Smooth muscle cell of bladder (primary cell): ENCODE results near the gene CCL3. TPM values are rescaled to one million over a fixed set of nuclear protein-coding genes. Genes with fewer than 3 reads are reported as not detected.

ENCODE experiments used
- total RNA-seq: library from RNA; depleted of rRNA; stranded (reverse); fragments of >200 nt; gene quantifications from 2 replicates; pipeline ENCODE4 v1.2.3, GENCODE V29; 2014

CCL3 gene
- not detected in 2 replicates for total RNA-seq

DNA sequence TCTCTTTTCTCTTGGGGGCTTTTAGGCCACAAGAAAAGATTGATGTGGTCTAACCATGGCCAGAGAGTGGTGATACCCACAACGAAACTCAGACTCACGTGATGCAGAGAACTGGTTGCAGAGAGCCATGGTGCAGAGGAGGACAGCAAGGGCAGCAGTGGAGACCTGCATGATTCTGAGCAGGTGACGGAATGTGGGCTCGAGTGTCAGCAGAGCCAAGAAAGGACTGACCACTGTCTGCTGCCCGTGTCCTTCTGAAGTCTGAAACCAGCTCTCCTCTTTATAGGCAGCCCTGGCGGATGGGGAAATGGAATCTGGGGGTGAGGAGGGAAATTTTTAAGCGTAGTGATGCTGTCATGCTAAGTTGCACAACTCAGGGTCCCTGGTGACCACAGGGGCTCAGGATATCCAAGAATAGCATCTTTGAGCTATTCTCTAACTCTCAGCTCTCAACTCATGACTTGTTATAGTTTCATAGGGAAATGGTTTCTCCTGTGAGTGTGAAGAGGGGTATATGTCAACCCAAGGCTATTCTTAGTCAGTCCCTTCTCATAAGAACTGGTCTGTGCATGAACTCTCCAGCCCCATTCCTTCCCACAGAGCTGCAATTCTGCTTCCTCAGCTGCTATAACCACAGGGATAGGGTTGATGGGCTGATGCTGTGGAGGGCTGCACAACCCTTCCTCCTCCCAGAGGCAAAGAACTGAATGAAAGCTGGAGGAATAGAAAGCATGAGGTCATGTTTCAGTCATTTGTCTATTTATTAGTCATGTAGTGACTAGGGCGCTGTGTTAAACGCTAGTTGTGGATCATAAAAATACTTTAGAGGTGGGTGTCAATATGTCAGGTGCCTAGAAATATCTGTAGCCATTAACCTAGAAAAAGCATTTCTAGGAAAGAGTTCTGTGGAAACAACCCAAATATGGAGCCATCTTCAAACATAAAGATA is at the start of gene CCL3:
Gene CCL3 (minus strand): TSS at position 256 of the 949 bp plus-strand sequence. CDS start 85 bp downstream, at position 171.

DNA sequence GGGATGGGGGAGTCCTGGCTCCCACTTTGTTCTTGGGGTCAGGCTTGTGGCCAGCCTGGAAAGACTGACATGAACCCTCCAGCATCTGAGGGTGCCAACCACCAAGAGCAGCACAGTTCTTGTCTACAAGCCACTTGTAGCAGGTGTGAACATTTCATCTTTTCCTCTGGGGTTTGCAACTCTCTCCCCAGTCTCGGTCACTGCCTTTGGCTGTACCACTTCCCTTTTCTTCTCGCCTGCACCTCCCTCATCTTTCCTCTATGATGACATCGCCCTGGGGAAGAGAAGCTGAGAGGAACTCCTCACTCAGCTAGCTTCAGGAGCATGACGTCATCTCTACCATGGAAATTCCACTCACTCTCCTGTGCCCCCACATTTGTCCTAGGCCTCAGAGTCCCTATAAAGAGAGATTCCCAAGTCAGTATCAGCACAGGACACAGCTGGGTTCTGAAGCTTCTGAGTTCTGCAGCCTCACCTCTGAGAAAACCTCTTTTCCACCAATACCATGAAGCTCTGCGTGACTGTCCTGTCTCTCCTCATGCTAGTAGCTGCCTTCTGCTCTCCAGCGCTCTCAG is 13.5 kb upstream of the CCL3 start, which contains the start of gene CCL4:
Gene CCL4 (plus strand): TSS at position 427 of the 575 bp plus-strand sequence. CDS start 79 bp downstream, at position 506.

DNA sequence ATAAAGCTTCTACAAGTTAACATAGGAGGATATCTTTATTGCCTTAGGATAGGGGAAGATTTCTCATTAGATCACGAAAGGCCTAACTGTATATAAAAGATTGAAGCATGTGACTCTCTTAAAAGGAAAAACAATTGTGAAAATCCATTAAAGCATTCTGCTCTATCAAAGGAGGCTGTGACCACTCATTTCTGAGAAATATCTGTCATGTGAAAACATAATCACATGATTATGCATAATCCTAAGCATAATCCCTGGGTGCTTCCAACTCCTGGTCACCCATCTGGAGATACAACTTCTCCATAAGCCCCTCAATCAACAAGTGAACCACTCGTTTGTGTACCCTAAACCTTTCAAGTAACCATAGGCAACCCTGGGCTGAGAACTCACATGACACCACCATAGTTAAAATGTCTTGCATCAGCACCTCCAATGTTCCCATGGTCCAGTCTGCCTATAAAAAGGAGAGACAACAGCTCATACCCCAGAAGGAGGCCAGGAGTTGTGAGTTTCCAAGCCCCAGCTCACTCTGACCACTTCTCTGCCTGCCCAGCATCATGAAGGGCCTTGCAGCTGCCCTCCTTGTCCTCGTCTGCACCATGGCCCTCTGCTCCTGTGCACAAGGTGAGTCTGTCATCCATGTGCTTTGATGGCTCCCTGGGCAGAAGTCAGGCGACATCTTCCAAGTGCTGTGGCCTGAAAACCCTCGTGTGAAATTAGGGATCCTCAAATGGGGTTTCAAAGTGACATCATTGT is 26.0 kb downstream of the CCL3 start, which contains the start of gene CCL18:
Gene CCL18 (plus strand): TSS at position 487 of the 756 bp plus-strand sequence. CDS start 71 bp downstream, at position 558.

Other genes with a start within 250 kb of the CCL3 start
- not detected in 2 replicates for gene HEATR9, start 221.3 kb downstream of the CCL3 start, total RNA-seq
- not detected in 2 replicates for gene CCL5, start 209.8 kb downstream of the CCL3 start, total RNA-seq
- gene RDM1, start 159.4 kb downstream of the CCL3 start, total RNA-seq, result 0.09 and 0.28 TPM in 2 replicates
- not detected in 2 replicates for gene LYZL6, start 146.4 kb downstream of the CCL3 start, total RNA-seq
- gene CCL16, start 108.6 kb downstream of the CCL3 start, total RNA-seq, result not detected in 2 replicates
- not detected in 2 replicates for gene CCL14, start 103.4 kb downstream of the CCL3 start, total RNA-seq
- gene CCL15, start 88.6 kb downstream of the CCL3 start, total RNA-seq, result not detected in 2 replicates
- gene CCL23, start 72.2 kb downstream of the CCL3 start, total RNA-seq, result not detected in 2 replicates
- gene CCL18, start 25.9 kb downstream of the CCL3 start, total RNA-seq, result not detected in 2 replicates
- gene CCL4, start 13.7 kb upstream of the CCL3 start, total RNA-seq, result not detected in 2 replicates
- gene TBC1D3B, start 86.5 kb upstream of the CCL3 start, total RNA-seq, result 1.0 and 1.3 TPM in 2 replicates
- not detected in 2 replicates for gene CCL3L1, start 106.6 kb upstream of the CCL3 start, total RNA-seq
- 0.14 and 0.18 TPM in 2 replicates for gene CCL4L2, start 120.9 kb upstream of the CCL3 start, total RNA-seq
- 0.09 and 0.28 TPM in 2 replicates for gene TBC1D3I, start 174.4 kb upstream of the CCL3 start, total RNA-seq
- gene TBC1D3G, start 233.7 kb upstream of the CCL3 start, total RNA-seq, result not detected in 2 replicates